OCI-LY7 (cell line): Measurements from ENCODE around the gene TOP1.

Experiments used
- CTCF ChIP-seq: fragments of 200-600 bp; sonication (generic); conservative IDR thresholded peaks from 2 replicates; pipeline ENCODE4 v1.5.1; 2014; ENCODE audit warnings: mild to moderate bottlenecking, antibody characterized with exemption, low read length, moderate library complexity, mixed read lengths
- EZH2phosphoT487 ChIP-seq: fragments of 200-600 bp; sonication (generic); IDR thresholded peaks from 2 replicates; pipeline ENCODE4 v1.6.1; 2018; ENCODE audit warnings: low read depth, borderline replicate concordance, mild to moderate bottlenecking, mixed run types, antibody characterized with exemption, low read length, moderate library complexity, mixed read lengths

- TF ChIP-seq CTCF (no peak), EZH2phosphoT487 (no peak)
Measured at GRCh38 chr20:41169791-41170351, 141.2 kb downstream of the TOP1 start.
